HepG2 (cell line): ENCODE data around the gene VGF. TPM values are rescaled to one million over a fixed set of nuclear protein-coding genes. Genes with fewer than 3 reads are reported as not detected.
A peak's percentile ranks its signal among the peaks of the same experiment; 100 is the strongest.

ENCODE experiments used
- GTF2F1 ChIP-seq: fragments of 150-350 bp; IDR thresholded peaks from 2 replicates; pipeline ENCODE4 v1.6.1; 2014; ENCODE audit warnings: low read length
- KLF15 ChIP-seq: sonication (generic); formaldehyde crosslinking; IDR thresholded peaks from 2 replicates; pipeline ENCODE4 v1.8.1; 2023; ENCODE audit warnings: borderline replicate concordance, mild to moderate bottlenecking, inconsistent platforms, missing genetic modification reagents, mixed read lengths
- MED13 ChIP-seq: sonication (generic); formaldehyde crosslinking; IDR thresholded peaks from 2 replicates; pipeline ENCODE4 v1.5.0; 2020; ENCODE audit warnings: missing genetic modification reagents
- MYPOP ChIP-seq: sonication (generic); formaldehyde crosslinking; IDR thresholded peaks from 2 replicates; pipeline ENCODE4 v1.8.1; 2023; ENCODE audit warnings: mild to moderate bottlenecking, moderate library complexity, missing genetic modification reagents
- PAF1 ChIP-seq: IDR thresholded peaks from 2 replicates; pipeline ENCODE4 v1.6.1; 2016; ENCODE audit warnings: missing genetic modification reagents, missing compliant biosample characterization
- RAD51 ChIP-seq: fragments of 450-650 bp; IDR thresholded peaks from 2 replicates; pipeline ENCODE4 v1.6.1; 2016; ENCODE audit warnings: borderline replicate concordance
- REPIN1 ChIP-seq: sonication (generic); formaldehyde crosslinking; IDR thresholded peaks from 2 replicates; pipeline ENCODE4 v1.8.0; 2022; ENCODE audit warnings: missing genetic modification reagents, low read depth, mild to moderate bottlenecking, borderline replicate concordance
- REST ChIP-seq, 2 experiments: IDR thresholded peaks; 2 replicates each; pipeline ENCODE4 v1.6.1; 2011 to 2012; ENCODE audit warnings: low read length in 2 of 2, borderline replicate concordance in 1 of 2, low read depth in 1 of 2, mild to moderate bottlenecking in 1 of 2, moderate library complexity in 1 of 2
- SOX13 ChIP-seq, 3 experiments: fragments of 450-650 bp in 1 of 3; sonication (generic) in 1 of 3; formaldehyde crosslinking in 1 of 3; IDR thresholded peaks in 2 of 3; conservative IDR thresholded peaks in 1 of 3; 2 replicates each; pipeline versions ENCODE4 v1.5.0 to v1.6.1; 2016 to 2020; ENCODE audit warnings: antibody characterized with exemption in 1 of 3, mild to moderate bottlenecking in 1 of 3, missing compliant biosample characterization in 1 of 3, missing genetic modification reagents in 1 of 3, moderate library complexity in 1 of 3
- SUZ12 ChIP-seq: fragments of 150-350 bp; IDR thresholded peaks from 2 replicates; pipeline ENCODE4 v1.6.1; 2014; ENCODE audit warnings: low read depth, low read length
- TARDBP ChIP-seq: sonication (generic); formaldehyde crosslinking; IDR thresholded peaks from 2 replicates; pipeline ENCODE4 v1.8.0; 2022; ENCODE audit warnings: mild to moderate bottlenecking, missing genetic modification reagents
- ZFP36 ChIP-seq: fragments of 150-350 bp; IDR thresholded peaks from 2 replicates; pipeline ENCODE4 v1.6.1; 2018; ENCODE audit warnings: borderline replicate concordance, low read length, low read depth; ENCODE audit not compliant: partially characterized antibody
- ZFP36L2 ChIP-seq: sonication (generic); formaldehyde crosslinking; IDR thresholded peaks from 2 replicates; pipeline ENCODE4 v1.4.0; 2020; ENCODE audit warnings: missing genetic modification reagents
- ZNF431 ChIP-seq: sonication (generic); formaldehyde crosslinking; IDR thresholded peaks from 2 replicates; pipeline ENCODE4 v1.9.0; 2022; ENCODE audit warnings: missing genetic modification reagents, low read depth, mild to moderate bottlenecking, borderline replicate concordance
- ZNF510 ChIP-seq: sonication (generic); formaldehyde crosslinking; IDR thresholded peaks from 2 replicates; pipeline ENCODE4 v1.4.0; 2020; ENCODE audit warnings: low read depth, mild to moderate bottlenecking, missing genetic modification reagents
- ZNF567 ChIP-seq: sonication (generic); formaldehyde crosslinking; IDR thresholded peaks from 2 replicates; pipeline ENCODE4 v1.8.1; 2023; ENCODE audit warnings: mild to moderate bottlenecking, missing genetic modification reagents, borderline replicate concordance
- ZNF615 ChIP-seq: sonication (generic); formaldehyde crosslinking; IDR thresholded peaks from 2 replicates; pipeline ENCODE4 v1.5.0; 2020; ENCODE audit warnings: mild to moderate bottlenecking, missing genetic modification reagents, borderline replicate concordance
- ZNF687 ChIP-seq: sonication (generic); formaldehyde crosslinking; IDR thresholded peaks from 2 replicates; pipeline ENCODE4 v1.5.1; 2020; ENCODE audit warnings: mild to moderate bottlenecking, missing genetic modification reagents, moderate library complexity
- ZNF879 ChIP-seq: sonication (generic); formaldehyde crosslinking; IDR thresholded peaks from 2 replicates; pipeline ENCODE4 v1.8.1; 2023; ENCODE audit warnings: missing genetic modification reagents
- polyA plus RNA-seq, 8 experiments: library from polyadenylated mRNA; depleted of rRNA in 3 of 8; stranded (reverse) in 7 of 8; unstranded in 1 of 8; fragments of >200 nt; fragmentation: Illumina TruSeq in 4 of 8; extraction: Trizol in 4 of 8; gene quantifications; 2 replicates each; pipeline versions ENCODE4 v1.2.1 to v1.2.3, GENCODE V29; 2011 to 2016; ENCODE audit warnings: low read depth in 4 of 8, missing spikeins in 1 of 8, mixed read lengths in 1 of 8; ENCODE audit not compliant: insufficient read depth in 1 of 8
- total RNA-seq, 5 experiments: library from RNA; depleted of rRNA; stranded (reverse); fragments of >200 nt; fragmentation: Illumina TruSeq; extraction: Trizol; gene quantifications; 2 replicates each; pipeline ENCODE4 v1.2.3, GENCODE V29; 2016; ENCODE audit warnings: low read depth in 1 of 5

The VGF gene
- total and polyA plus RNA-seq, 2 of the 13 experiments (the other 11 are each of a cell fraction or from before 2014, with no cell fraction given) = 0.12 to 0.46 TPM

- TF ChIP-seq REST (IDR thresholded peaks at IDR 0.05; ENCODE audit: borderline replicate concordance in 1 of 2, low read depth in 1 of 2, low read length in 2 of 2) (no peak; a peak in 1 of 4 replicates), RAD51 (no peak), ZNF879 (no peak; the same call in 1 of the 2 replicates), TARDBP (CRISPR knock-in tag) (peak; percentile 14; the same call in 1 of the 2 replicates), ZNF510 (CRISPR knock-in tag) (no peak), GTF2F1 (no peak), SUZ12 (no peak), MED13 (CRISPR knock-in tag) (peak; percentile 78; the same call in 1 of the 2 replicates), PAF1 (no peak), MYPOP (CRISPR knock-in tag) (peak; percentile 43; the same call in 1 of the 2 replicates), ZFP36 (no peak), ZNF431 (CRISPR knock-in tag) (no peak; the same call in 1 of the 2 replicates), ZFP36L2 (CRISPR knock-in tag) (no peak), ZNF687 (CRISPR knock-in tag) (peak; percentile 89), REPIN1 (no peak), ZNF567 (CRISPR knock-in tag) (0 out of 2 replicates have a peak, but pooled peaks have one; percentile 52), SOX13 (IDR thresholded peaks at IDR 0.05) (no peak), SOX13 (CRISPR knock-in tag; conservative IDR thresholded peaks at IDR 0.05 in 1 of 2, IDR thresholded peaks at IDR 0.05 in 1 of 2) (peak in 1 of 2 experiments; percentile 23; a peak in 1 of 4 replicates), KLF15 (no peak), ZNF615 (CRISPR knock-in tag) (no peak)
These were observed 36.6 kb upstream of the VGF start (continued) for GRCh38 chr7:101201695-101202602.
